HG03175 (cell line): ENCODE data around the gene AMIGO3.
"Not testable (repeated sequence)": the region's sequence is repeated elsewhere in the genome, so short reads cannot be mapped to it uniquely, and the experiment has no call there.

Experiments used
- ATAC-seq: cut with Tn5 transposase; IDR thresholded peaks from one replicate; pipeline ENCODE4 v1.9.1; 2021; ENCODE audit warnings: mild to moderate bottlenecking, moderate library complexity; ENCODE audit not compliant: unreplicated experiment

Gene AMIGO3

GRCh38 chr3:49689908-49690624 lies 29.4 kb downstream of the AMIGO3 start:
- not testable (repeated sequence) for ATAC-seq

- peak; percentile 68 for ATAC-seq
These were observed 30.2 kb downstream of the AMIGO3 start, which contains the start of the genes MST1 and RNF123 for GRCh38 chr3:49689046-49689907. TSS of gene MST1 (minus strand) at chr3:49689474. CDS start at chr3:49688691, 783 bp downstream. TSS of gene RNF123 (plus strand) at chr3:49689557. CDS start at chr3:49691166, 1,609 bp downstream.

GRCh38 chr3:49688338-49689045 lies 31.0 kb downstream of the AMIGO3 start:
- ATAC-seq, result not testable (repeated sequence)

- not testable (repeated sequence) for ATAC-seq
These were observed 32.1 kb downstream of the AMIGO3 start for GRCh38 chr3:49687424-49687795.

GRCh38 chr3:49686769-49687423 lies 32.6 kb downstream of the AMIGO3 start:
- ATAC-seq, result not testable (repeated sequence)

GRCh38 chr3:49686346-49686745 lies 33.1 kb downstream of the AMIGO3 start:
- not testable (repeated sequence) for ATAC-seq

GRCh38 chr3:49685846-49686245 lies 33.6 kb downstream of the AMIGO3 start:
- not testable (repeated sequence) for ATAC-seq

GRCh38 chr3:49685103-49685502 lies 34.4 kb downstream of the AMIGO3 start:
- not testable (repeated sequence) for ATAC-seq

- ATAC-seq, result not testable (repeated sequence)
These were observed 35.0 kb downstream of the AMIGO3 start for GRCh38 chr3:49684453-49684852.

GRCh38 chr3:49683162-49683561 lies 36.3 kb downstream of the AMIGO3 start:
- ATAC-seq, result no peak

- ATAC-seq, result no peak
These were observed 37.9 kb downstream of the AMIGO3 start for GRCh38 chr3:49681543-49681942.

- ATAC-seq, result no peak
These were observed 38.3 kb downstream of the AMIGO3 start for GRCh38 chr3:49681232-49681522.

GRCh38 chr3:49680493-49681231 lies 38.8 kb downstream of the AMIGO3 start:
- no peak for ATAC-seq

GRCh38 chr3:49675912-49676311 lies 43.6 kb downstream of the AMIGO3 start:
- ATAC-seq, result no peak

GRCh38 chr3:49674497-49674983 lies 44.9 kb downstream of the AMIGO3 start:
- ATAC-seq, result peak; percentile 25

GRCh38 chr3:49673715-49674496 lies 45.6 kb downstream of the AMIGO3 start, which contains the start of gene APEH:
TSS of gene APEH (plus strand) at chr3:49674351. CDS start at chr3:49674402, 51 bp downstream.
- peak; percentile 81 for ATAC-seq

GRCh38 chr3:49673121-49673714 lies 46.3 kb downstream of the AMIGO3 start:
- no peak for ATAC-seq
